ENCODE results near the gene THAP4. TPM values are rescaled to one million over a fixed set of nuclear protein-coding genes. Genes with fewer than 3 reads are reported as not detected.

Gene THAP4
- total and polyA plus RNA-seq, 8 donors: 16.0 to 172 (median 49.3) TPM

DNA sequence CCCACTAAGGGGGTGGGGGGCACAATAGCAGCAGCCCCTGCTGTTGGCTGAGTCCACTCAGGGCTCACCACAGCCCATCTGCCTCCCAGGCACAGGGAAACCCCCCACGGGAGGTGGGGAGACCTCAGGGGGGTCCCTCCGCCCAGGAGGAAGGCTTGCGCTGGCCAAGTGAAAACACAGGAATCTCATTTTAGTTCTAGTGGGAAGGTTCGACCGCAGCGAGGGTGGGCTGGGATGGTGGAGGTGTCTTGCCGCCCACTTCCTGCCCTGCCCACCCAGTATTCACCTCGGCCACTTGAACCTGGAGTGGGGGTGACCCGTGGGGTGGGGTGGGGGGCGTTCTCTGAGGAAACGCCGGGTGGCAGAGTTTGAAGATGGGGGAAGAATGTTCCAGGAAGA lies 85.4 kb downstream of the THAP4 start:
- TF ChIP-seq EP300 (IDR thresholded peaks at IDR 0.05): no peak
- TF ChIP-seq, protein P1, sequence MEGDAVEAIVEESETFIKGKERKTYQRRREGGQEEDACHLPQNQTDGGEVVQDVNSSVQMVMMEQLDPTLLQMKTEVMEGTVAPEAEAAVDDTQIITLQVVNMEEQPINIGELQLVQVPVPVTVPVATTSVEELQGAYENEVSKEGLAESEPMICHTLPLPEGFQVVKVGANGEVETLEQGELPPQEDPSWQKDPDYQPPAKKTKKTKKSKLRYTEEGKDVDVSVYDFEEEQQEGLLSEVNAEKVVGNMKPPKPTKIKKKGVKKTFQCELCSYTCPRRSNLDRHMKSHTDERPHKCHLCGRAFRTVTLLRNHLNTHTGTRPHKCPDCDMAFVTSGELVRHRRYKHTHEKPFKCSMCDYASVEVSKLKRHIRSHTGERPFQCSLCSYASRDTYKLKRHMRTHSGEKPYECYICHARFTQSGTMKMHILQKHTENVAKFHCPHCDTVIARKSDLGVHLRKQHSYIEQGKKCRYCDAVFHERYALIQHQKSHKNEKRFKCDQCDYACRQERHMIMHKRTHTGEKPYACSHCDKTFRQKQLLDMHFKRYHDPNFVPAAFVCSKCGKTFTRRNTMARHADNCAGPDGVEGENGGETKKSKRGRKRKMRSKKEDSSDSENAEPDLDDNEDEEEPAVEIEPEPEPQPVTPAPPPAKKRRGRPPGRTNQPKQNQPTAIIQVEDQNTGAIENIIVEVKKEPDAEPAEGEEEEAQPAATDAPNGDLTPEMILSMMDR (IDR thresholded peaks at IDR 0.05): no peak
- TF ChIP-seq POLR2AphosphoS5 (IDR thresholded peaks at IDR 0.05): no peak
- no peak for TF ChIP-seq POLR2A (IDR thresholded peaks at IDR 0.05)
- intact Hi-C loops (cut with DNase I; ENCODE audit: low total_unique reads): no loop called here
- Histone ChIP-seq H3K9me3 (peaks cover 0 to 7% (median 3%) of the 10 kb centered on the region in 4 donors), H3K4me1 (peaks cover 6 to 37% (median 16%) of the 10 kb centered on the region in 4 donors), H3K27me3 (peaks cover 0 to 24% (median 0%) of the 10 kb centered on the region in 3 donors), H3K4me3 (peak overlapping the region in 1 of 4 donors; percentile 3), H3K27ac (no peak overlapping the region), H3K36me3 (no peaks in the 10 kb centered on the region)
- 62 to 84% (median 67%) methylated on average over 11 to 12 of the region's 12 CpGs for WGBS, 5 donors
- DNase-seq: no peak

DNA sequence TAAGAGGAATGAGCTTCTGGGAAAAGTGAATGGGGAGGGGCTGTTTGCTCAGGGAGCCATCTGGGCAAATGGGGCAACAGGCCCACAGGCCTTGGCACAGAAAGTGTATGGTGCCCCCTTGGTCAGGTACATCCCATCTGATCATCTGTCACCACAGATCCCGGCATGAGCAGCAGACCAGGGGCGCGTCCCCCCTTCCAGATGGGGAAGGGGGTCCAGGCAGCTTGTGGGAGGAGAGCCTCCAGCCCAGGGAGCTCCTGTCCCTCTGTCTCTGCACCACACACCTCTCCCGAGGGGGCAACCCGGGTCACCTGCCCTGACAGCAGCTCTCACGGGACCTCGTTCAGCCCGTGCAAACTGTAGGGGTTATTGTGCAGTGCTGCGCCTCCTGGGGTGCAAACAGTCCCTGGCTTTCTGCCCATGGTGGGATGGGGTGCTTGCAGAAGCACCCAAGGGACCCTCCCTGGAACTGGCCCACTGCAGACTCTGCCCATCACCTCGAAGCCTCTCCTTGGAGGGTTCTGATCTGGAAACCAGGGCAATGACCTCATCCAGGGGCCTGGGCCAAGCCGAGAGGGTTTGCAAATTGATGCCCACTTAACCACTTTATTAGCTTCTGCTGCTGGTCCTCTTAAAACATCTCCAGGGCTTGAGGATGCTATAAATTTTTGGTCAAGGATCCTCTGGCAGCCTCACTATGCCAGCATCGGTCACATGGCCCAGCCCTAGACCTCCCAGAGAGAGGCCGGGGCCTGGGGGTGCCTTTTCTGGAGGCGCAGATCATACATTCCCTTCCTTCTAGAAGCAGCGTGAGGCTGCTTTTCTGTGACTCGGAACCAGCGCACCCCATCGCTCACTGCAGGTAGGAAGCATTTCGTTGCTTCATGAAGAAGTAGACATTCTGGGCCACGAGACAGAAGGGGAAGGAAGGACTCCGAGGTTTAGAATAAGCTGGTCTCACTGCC lies 86.1 kb downstream of the THAP4 start:
- Histone ChIP-seq H3K9me3 (no peaks in the 10 kb centered on the region), H3K27me3 (peaks cover 0 to 24% (median 0%) of the 10 kb centered on the region in 3 donors), H3K4me1 (peaks cover 7 to 38% (median 19%) of the 10 kb centered on the region in 4 donors), H3K4me3 (no peak overlapping the region), H3K27ac (peak overlapping the region in 2 of 5 donors; percentile 41 to 49), H3K36me3 (no peaks in the 10 kb centered on the region)
- TF ChIP-seq POLR2AphosphoS5 (IDR thresholded peaks at IDR 0.05) (no peak), POLR2A (IDR thresholded peaks at IDR 0.05) (no peak), EP300 (IDR thresholded peaks at IDR 0.05) (no peak)
- TF ChIP-seq, protein P1 (IDR thresholded peaks at IDR 0.05): no peak
- DNase-seq: no peak
- intact Hi-C loops (cut with DNase I; ENCODE audit: low total_unique reads): no loop called here
- 74 to 78% (median 76%) methylated on average over 18 to 21 of the region's 21 CpGs for WGBS, 5 donors

DNA sequence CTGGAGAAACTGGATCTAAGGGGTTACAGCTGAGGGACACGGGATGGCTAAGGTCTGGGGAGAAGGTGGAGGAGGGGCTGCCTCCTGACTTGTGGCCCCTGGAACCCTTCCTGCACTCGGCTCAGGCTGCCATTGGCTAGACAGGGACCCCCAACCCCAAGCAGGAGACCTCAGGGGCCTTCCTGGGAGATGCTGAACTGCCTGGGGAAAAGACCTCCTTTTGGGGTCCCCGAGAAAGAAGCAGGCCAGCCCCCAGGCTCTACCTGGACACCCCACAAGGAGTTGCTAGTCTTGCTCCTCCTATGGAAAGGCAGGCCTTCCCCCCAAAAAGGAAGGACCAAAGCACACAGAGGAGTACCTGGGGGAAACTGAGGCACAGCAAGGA lies 88.5 kb downstream of the THAP4 start:
- intact Hi-C loops (cut with DNase I; ENCODE audit: low total_unique reads): no loop called here
- no peak overlapping the region for H3K4me3 ChIP-seq
- no peak for DNase-seq
- H3K36me3 ChIP-seq: no peaks in the 10 kb centered on the region
- TF ChIP-seq EP300 (IDR thresholded peaks at IDR 0.05) (no peak), POLR2AphosphoS5 (IDR thresholded peaks at IDR 0.05) (no peak), POLR2A (IDR thresholded peaks at IDR 0.05) (no peak)
- TF ChIP-seq, protein P1 (IDR thresholded peaks at IDR 0.05): no peak
- peaks cover 0 to 26% (median 0%) of the 10 kb centered on the region in 3 donors for H3K27me3 ChIP-seq
- 68 to 85% (median 80%) methylated on average over 3 of the region's 3 CpGs for WGBS, 5 donors
- no peaks in the 10 kb centered on the region for H3K9me3 ChIP-seq
- peaks cover 7 to 41% (median 21%) of the 10 kb centered on the region in 4 donors for H3K4me1 ChIP-seq
- no peak overlapping the region for H3K27ac ChIP-seq

- Histone ChIP-seq H3K27me3 (peaks cover 0 to 30% (median 0%) of the 10 kb centered on the region in 3 donors), H3K4me3 (no peak overlapping the region), H3K27ac (no peak overlapping the region), H3K9me3 (no peaks in the 10 kb centered on the region), H3K36me3 (no peaks in the 10 kb centered on the region), H3K4me1 (peaks cover 7 to 41% (median 21%) of the 10 kb centered on the region in 4 donors)
- WGBS, 5 donors: 84 to 93% (median 92%) methylated on average over 13 to 16 of the region's 16 CpGs
- TF ChIP-seq POLR2A (IDR thresholded peaks at IDR 0.05) (no peak), EP300 (IDR thresholded peaks at IDR 0.05) (no peak), POLR2AphosphoS5 (IDR thresholded peaks at IDR 0.05) (no peak)
- TF ChIP-seq, protein P1 (IDR thresholded peaks at IDR 0.05): no peak
- no peak for DNase-seq
- intact Hi-C loops (cut with DNase I; ENCODE audit: low total_unique reads): no loop called here
Measured at GRCh38 chr2:241547781-241548450, 89.0 kb downstream of the THAP4 start.

All from stomach (tissue), 9 donors.